Cortex of kidney (tissue), 1 donor: Measurements from ENCODE around the gene COL4A1.

Source experiments
- DNase-seq: peaks from one replicate; lab custom pipeline; 2025; lab: John Stamatoyannopoulos, UW

COL4A1 gene

DNA sequence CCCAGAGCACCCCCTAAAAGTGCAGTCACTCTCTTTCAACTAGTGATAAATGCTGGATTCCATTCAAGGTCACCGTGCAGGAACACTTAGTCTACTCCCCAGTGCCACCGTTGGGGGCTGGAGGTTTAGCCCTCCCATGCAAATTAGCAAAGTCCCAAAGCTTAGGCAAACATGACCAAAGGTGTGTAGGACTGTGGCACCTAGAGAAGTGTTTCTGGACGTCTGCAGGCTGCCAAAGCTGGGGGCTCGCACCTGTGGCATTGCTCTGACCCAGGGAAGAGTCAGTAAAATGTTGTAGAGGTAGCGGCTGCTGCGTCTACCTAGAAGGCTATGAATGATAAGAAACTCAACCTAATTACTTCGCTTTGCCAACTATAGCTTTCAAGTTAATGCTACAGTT lies 13.9 kb downstream of the COL4A1 start:
- no peak for DNase-seq

DNA sequence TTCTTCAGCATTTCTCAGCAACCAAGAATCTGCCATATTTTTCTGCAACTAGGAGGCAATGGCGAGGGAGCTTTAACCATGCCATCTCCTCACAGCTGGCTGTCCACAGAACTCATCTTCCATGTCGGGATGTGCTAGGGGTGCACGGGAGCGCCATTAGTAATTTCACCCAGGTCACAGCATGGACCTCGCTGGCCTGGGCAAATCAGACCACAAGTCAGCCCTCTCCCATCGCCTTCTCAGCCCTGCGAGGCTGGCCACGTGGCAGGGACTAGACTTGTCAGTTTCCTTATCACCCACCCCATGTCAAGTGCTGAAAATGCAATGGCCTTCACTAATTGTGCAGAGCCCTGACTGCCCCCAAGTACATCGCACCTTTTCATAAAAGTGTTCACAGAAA lies 15.7 kb downstream of the COL4A1 start:
- DNase-seq, result no peak

DNA sequence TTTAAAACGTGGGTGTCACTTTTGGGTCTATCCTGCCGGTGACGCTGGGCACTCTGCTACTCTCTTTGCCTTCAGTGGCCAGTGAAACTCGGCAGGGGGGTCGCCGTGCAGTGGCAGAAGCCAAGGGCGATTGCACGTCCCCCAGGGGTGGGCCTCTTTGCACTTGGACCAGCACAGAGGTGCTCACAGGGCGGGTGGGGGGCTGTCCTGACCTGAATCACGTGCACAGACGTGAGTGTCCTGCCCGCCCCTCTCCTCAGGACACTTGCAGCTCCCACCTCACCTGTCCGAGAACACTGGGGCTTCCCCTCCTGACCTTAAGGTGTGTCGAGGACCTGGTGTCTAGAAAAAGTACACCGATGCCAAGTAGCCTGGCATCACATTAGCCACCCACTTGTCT lies 16.1 kb downstream of the COL4A1 start:
- DNase-seq, result no peak

DNA sequence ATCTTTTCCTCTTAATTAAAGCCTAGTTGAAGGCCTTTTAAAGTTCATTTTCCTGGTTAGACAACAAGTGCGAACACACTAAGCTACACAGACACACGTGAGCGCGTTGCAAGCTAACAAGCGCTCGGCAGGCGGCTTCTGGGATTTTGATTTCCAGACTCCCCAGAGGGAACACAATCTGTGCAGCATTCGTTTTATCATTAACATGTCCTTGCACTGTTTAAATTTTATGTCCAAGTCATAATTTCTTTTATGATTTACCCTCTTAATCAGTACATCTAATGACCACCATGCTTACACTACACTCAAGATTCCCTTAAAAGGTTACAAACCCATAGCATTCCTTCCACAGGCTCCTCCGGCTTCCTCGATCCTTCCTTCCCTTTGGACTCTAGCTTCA lies 16.8 kb downstream of the COL4A1 start:
- no peak for DNase-seq

DNA sequence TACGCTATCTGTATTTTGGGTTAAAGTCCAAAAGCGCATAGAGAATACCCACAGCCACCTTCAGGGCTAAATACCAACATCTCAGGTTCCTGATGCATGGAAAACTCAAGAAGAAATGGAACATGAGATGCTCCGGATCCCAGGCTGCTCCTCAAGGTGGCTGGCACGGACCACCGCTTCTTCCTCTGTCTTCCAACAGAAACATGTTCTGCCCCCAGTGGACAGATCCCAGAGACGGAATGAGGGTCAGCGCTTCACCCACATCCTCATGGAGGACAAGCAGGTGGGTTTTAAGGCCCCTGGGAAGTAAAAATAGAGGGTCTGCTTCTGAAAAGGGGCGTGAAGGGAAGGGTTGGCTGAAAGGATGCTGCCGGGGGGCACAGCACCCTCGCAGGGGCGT lies 17.3 kb downstream of the COL4A1 start:
- DNase-seq, result no peak

DNA sequence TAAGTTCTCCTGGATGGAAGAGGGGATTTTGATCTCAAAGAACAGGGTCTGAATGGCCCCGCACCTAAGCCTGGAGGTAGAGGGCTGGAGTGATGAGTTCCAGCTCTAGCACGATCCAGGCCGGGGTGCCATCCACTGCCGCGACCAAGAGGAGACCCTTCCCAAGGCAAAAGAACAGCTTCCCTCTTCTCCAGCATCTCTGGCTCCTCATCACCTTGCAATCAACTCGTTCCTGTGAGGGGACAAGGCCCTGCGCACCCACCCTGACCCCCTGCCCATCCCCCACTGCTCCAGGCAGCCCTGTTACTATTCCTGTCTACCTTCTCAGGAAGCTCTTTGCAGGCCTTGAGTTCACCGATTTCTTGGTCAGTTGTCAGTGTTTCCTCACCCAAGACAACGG lies 17.8 kb downstream of the COL4A1 start:
- no peak for DNase-seq

DNA sequence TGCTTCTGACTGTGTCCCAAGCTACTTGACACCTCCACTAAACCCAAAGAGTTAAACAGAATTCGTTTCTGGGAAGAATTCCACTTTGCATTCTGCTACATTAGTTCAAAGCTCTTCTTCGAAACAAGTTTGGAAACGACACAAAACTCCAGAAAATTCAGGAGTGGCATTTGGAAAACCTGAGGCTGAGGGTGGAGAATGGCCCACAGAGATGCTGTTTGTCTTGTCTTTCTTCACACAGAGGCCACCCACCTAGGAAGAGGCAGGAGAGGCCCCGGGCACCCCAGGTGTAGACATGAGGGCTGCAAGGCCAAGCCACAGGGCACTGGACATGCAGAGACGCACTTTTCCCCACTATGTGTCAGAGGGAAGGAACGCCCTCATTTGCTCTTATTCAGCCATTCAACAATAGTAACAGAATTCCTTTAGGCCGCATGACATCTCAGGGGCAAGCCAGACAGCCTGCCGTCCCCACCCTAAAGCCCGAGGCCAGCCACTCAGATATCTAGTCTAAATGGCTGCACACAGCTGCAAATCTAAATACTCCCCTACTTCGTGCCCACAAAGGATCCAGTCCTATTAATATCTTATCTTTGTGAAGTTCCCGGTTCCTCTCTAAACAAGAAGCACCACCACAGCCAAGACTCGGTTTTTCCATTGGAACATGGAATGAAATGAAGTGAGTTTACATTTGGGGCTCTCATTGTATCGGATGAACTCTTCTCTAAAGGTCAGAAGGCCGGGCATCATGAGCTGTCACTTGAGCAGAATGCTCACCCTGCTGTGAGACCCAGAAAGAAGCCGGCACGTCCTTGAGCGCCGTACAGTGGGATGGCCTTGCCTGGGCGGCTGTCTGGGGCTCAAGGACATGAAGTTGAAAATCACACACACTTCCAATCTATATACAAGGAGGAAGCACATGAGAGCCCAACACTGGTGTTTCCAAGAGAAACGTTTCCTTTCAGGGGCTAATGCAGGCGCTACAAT lies 19.8 kb downstream of the COL4A1 start:
- DNase-seq, result no peak

DNA sequence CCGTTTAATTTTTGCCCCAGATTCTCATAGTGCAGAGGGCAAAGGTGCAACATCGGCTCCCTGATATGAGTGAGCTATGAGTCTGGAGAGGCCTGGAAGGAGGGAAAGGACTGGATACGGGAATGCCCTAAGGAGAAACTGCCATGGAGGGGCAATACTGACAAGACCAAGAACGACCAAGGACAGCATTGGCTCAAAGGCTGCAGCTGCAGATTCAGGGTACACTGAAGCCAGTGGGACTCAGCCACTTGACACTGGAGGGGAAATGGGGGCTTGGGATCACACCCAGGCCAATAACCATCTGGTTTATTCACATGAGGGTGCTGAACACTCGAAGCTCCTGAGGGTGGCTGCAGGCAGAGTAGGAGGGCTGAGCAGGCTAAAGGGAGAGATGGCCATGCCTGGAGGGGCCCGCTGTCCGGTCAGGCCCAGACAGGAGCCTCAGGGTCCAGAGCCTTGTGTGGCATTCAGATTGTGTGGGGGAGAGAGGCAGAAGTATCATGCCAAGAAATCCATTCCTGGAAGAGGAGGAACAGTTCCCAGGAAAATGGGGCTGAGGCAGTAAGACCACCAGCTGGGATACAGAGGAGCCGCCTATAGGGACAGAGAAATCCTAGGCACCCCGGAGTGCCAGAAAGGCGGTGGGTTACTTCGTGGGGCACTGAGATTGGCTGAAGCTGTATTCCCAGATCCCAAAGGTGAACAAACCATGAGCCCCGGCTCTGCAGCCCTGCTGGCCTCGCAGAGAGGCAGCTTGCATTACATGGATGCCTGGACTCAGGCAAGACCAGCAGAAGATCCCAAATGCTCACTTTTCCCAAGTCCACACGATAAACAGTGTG lies 20.7 kb downstream of the COL4A1 start:
- no peak for DNase-seq

DNA sequence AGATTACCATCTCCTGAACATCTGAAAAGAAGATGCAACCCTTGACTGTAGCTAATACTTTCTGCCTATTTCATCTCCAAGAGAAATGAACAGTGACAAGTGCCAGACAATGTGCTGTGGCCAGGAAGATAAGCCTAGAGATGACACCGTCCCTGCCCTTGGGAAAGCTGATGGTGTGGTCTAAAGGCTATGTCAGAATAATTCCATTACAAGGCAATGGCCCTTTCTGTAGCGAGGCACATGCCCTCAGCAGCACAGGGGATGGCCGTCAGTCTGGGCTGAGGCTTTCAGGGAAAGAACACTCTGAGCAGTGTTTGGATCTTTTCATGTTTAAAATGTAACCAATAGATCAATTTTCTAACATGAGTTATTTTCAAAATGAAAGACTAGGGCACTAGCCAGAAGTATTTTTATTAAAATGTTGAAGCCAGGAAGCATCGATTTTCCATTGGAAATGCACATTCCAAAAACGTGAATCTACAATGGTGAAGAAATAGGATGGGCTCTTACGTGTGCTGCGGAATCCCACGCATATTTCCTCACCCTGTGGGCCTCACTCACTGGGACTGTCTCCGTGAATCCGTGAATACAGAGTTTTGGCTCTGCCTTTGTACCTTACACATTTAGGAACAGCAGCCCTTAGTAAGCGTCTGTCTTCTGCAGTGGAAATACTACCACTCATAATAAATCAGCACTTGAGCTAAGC lies 22.0 kb downstream of the COL4A1 start:
- no peak for DNase-seq

DNA sequence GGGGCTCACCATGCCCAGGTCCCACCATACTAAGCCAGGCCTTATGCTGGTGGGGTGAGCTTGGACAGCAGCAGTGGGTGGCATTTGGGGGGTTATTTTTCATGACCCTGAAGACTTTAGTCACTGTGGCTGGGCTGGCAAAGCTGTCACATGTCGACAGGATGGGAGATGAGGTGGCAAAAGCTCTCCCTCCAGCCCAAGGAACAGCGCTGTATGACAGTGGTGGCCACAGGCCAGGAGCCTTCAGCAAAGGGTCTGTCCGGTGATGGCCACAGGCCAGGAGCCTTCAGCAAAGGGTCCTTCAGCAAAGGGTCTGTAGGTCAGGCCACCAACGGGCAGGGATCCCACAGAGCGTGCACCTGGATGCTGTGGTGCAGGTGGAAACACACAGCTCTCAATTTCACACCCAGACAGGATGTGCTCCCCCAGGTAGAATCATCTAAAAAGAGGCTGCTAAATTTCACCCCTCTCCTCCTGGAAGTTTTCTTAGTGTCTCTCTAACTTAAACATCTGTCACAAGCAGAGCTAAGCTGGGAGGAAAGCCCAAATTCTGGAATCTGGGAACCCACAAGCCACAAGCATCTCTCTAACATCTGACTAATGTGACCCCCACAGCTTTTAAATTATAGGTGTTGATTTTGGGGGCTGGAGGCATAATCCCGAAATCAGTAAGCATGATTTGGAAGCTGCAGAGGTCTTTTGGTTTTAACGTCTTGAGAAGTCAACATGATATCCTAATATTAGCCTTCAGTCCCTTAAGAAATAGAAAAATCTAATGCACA lies 23.0 kb downstream of the COL4A1 start:
- no peak for DNase-seq

DNA sequence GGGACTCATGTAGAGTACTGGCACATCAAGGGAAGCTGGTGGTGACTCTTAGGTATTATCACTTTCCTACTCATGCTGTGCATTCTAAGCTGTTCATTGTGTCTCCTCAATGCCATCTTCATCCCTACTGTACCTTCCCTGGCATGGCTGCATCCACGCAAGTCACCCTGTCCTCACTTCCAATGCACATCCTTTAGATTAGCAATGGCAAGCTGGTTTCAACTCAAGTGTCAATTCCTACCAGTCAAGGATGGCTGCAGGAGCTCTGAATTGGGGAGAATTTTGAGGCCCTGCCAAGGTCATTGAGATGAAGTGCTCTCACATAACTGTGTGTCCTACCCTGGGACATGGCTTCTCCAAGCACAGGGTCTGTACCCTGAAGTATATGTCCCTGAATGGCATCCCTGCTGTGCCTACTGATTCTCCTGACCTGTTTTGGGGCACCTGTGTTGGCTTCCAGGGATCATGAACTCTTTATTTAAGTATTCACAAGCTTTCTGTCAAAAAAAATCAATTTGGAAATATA lies 24.6 kb downstream of the COL4A1 start:
- no peak for DNase-seq

DNA sequence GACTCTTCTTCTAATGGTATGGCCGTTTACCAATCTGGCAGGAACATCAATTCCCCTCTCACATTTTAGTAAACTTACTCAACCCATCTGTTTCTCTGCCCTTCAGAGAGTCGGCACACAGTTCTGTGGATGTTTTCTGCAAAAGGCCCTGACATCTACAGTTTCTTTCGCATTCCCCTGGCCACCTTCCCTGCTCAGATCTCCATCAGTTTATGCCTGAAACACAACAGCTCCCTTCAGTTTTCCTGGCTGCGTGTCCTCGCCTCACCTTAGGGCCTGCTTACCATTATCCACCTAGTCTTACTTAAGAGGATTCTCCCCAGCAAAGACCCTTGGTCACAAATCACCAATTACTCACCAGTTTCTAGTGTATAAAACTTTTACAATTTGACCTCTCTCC lies 25.2 kb downstream of the COL4A1 start:
- no peak for DNase-seq

DNA sequence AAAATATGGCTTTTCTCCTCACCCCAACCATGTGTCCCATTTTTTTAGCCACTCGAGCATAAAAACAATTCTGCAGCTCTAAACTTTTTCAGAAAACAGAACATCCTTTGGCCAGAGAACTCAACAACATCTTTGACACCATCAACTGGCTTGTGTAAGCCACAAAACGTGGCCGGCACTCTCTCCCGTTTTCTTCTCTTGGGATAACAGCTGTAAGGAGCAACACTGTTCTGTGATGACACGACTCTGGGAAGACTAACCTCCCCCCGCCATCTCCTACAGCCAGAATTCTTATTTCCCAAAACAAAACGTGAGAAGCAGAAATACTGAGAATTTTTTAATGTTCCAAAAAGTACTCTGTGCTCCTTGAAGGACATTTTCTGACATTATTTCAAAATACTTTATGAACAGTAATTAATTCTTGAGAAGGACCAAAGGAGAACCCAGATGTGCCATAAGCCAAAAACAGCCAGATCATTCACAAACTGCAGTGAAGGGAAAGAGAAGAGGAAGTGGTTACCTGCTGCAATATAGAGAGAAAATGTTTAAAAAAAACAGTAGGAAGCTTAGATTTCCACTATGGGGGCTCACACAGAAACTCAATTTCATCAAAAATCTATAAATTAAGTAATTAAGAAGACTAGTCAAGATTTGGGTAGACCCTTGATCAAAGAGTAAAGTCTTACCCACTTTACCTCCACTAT lies 25.8 kb downstream of the COL4A1 start:
- DNase-seq, result no peak

DNA sequence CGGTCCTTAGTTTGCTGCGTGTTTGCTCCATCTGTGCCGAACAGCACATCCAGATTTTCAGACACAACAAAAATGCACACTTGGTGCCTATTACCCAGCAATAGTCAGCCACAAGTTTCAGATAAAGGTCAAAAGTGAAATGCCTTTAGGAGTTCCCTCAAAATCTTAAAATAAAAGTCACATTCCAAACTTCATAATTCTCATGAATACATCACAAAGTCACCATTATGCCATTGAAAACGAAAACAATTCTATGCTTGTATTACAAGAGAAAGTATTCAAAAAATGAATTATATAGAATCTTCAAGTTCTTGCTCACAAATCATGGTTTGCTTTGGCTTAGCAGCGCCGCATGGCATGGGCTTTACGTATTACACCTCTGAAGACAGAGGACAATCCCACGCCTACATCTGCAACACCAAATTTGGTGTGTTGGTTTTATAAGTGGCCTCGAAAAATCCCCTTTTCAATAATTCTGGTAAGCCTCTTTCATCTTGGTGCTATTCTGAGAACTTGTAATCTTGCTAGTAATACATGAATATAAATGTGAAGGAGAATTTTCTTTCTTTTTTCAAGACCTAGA lies 26.6 kb downstream of the COL4A1 start:
- no peak for DNase-seq

DNA sequence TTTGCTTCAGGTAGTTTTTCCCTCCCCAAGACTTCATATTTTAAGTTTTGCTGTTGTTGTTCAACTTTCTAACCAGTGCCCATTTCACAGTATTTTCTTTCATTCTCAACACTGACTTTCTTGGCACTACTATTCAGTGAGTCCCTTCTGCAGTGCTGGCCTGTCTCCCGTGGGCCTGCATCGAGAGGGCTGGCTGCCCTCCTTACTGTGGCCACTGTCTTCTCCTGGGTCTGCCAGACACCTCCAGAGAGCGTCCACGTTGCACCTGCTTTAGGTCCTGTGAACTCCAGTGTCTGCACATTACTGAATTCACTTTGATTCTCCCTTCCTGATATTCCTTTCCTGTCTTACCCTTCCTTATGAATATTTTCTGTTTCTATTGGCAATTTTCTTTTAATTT lies 27.3 kb downstream of the COL4A1 start:
- DNase-seq, result no peak

DNA sequence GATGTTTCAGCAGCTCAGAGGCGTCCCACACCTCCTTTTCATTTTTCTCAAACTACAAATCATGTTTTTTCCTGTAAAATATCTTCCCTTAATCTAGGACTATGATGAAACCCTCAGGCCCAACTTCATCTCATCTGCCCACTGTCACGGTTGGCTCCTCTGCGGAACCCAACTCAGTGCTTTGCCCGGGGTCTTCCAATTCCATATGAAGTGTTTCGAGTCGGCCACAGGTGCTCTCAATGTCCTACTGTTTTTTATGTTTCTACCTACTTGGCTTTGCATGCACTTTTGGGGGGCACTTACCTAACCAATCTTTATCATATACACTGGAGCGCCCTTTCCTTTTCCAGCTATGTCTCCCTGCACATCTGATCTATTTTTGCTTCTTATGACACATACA lies 28.1 kb downstream of the COL4A1 start:
- no peak for DNase-seq

DNA sequence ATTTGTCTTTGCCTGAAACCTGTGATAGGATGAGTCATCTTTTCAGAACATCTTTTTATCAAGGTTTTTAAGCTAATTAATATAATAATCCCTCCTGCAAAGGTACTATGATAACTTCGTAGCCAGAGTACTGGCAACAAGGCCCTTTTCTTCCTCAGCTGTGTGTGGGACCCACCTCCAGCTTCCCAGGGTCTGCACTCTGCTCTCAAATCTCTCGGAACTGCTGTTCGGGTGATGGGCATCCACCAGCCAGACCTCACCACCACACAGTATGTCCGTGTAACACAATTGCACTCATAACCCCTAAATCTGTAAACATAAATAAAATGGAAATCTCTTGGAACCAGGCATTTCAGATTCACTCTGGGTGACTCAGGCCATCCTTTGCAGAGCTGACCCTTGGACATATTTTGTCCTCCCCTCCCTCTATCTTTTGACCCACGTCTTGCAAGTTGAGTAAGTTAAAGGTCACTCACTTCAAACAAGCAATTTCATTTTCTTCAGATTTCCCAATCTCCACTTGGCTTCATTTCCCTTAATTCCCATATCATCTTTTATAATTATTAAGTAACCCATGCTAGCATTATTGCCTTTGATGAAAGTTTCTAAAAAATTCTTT lies 29.5 kb downstream of the COL4A1 start:
- DNase-seq, result no peak

DNA sequence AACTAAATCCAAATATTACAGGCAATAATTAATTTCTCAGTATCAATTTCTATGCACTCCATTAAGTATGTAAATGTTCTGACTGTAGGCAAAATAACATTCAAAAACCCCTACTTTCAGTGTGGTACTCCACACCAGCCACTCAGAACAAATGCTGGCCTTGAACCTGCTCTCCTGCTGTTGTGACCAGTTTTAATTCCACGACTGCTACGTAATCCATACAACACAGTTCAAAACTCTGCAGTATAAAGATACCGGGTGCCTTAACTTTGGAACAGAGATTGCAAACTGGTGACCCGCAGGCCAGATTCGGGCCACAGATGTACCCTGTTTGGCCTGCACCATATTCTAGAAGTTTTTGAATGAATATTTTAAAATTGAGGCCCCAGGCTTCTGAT lies 30.4 kb downstream of the COL4A1 start:
- no peak for DNase-seq

DNA sequence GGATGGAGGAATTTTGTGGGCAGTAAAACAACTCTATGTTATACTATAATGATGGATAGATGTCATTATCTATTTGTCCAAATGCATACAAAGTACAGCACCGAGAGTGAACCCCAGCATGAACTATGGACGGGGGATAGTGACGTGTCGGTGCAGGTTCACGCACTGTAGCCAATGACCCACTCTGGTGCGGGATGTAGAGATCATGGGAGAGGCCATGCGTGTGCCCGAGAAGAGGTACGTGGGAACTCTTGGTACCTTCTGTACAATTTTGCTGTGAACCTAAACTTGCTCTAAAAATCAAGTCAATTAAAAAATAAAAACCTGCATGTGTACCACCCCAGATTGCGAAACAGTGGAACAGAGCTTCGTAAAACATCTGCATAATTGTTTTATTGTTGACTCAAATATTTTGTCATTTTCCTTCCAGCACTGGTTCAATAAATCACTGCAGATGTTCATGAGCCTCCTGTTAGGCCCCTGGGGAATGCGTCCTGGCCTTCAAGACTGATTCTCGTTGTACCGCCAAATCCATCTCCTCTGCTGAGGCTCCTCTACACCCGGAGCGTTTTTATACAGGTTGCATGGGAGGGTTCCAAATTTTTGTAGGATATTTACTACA lies 30.9 kb downstream of the COL4A1 start:
- no peak for DNase-seq
